ENCODE measurements around the gene UBE2I.

GRCh38 chr16:1341495-1342420, 32.3 kb downstream of the UBE2I start:
- no peak for TF ChIP-seq CTCF (IDR thresholded peaks at IDR 0.05; ENCODE audit: low read length)
- no peak for TF ChIP-seq EZH2 (IDR thresholded peaks at IDR 0.05; ENCODE audit: borderline replicate concordance, low read length)

All from OCI-LY1 (cell line).